Ectodermal cell (in vitro differentiated cells): Measurements from ENCODE around the gene GPANK1. TPM values are rescaled to one million over a fixed set of nuclear protein-coding genes. Genes with fewer than 3 reads are reported as not detected.
"Not testable (repeated sequence)": the region's sequence is repeated elsewhere in the genome, so short reads cannot be mapped to it uniquely, and the experiment has no call there.

Experiments
- H3K27ac ChIP-seq: 2 replicates; pipeline ENCODE4 v1.7.0; 2013; ENCODE audit warnings: mild to moderate bottlenecking, low read depth, low read length; ENCODE audit not compliant: insufficient read depth, poor library complexity, severe bottlenecking
- H3K27me3 ChIP-seq: 2 replicates; pipeline ENCODE4 v1.7.0; 2013; ENCODE audit warnings: mild to moderate bottlenecking, low read length; ENCODE audit not compliant: insufficient read depth, control insufficient read depth, poor library complexity, severe bottlenecking
- H3K36me3 ChIP-seq: one replicate; pipeline ENCODE4 v1.7.0; 2013; ENCODE audit warnings: low read length; ENCODE audit not compliant: control insufficient read depth, insufficient read depth
- H3K4me1 ChIP-seq: one replicate; pipeline ENCODE4 v1.7.0; 2013; ENCODE audit warnings: low read length; ENCODE audit not compliant: control insufficient read depth, insufficient read depth
- H3K4me3 ChIP-seq: 2 replicates; pipeline ENCODE4 v1.7.0; 2013; ENCODE audit warnings: low read depth, low read length, control low read depth; ENCODE audit not compliant: insufficient read depth
- H3K9me3 ChIP-seq: 2 replicates; pipeline ENCODE4 v1.7.0; 2013; ENCODE audit warnings: mild to moderate bottlenecking, low read length, moderate library complexity; ENCODE audit not compliant: control insufficient read depth
- WGBS, 2 experiments: methylation state at CpG; one replicate each; pipeline ENCODE4 v1.1.7; 2013; ENCODE audit warnings: missing lambda C conversion rate in 2 of 2; 5-methylcytosine and 5-hydroxymethylcytosine counted together
- polyA plus RNA-seq, 4 experiments: library from polyadenylated mRNA; stranded (reverse); fragments of 50-300 nt; gene quantifications; one replicate each; pipeline ENCODE4 v1.2.3, GENCODE V29; 2013

The GPANK1 gene
- 30.6 TPM for polyA plus RNA-seq (2013, experiment 1 of 4)
- polyA plus RNA-seq (2013, experiment 2 of 4), result 31.8 TPM
- polyA plus RNA-seq (2013, experiment 3 of 4), result 27.9 TPM
- 27.0 TPM for polyA plus RNA-seq (2013, experiment 4 of 4)

DNA sequence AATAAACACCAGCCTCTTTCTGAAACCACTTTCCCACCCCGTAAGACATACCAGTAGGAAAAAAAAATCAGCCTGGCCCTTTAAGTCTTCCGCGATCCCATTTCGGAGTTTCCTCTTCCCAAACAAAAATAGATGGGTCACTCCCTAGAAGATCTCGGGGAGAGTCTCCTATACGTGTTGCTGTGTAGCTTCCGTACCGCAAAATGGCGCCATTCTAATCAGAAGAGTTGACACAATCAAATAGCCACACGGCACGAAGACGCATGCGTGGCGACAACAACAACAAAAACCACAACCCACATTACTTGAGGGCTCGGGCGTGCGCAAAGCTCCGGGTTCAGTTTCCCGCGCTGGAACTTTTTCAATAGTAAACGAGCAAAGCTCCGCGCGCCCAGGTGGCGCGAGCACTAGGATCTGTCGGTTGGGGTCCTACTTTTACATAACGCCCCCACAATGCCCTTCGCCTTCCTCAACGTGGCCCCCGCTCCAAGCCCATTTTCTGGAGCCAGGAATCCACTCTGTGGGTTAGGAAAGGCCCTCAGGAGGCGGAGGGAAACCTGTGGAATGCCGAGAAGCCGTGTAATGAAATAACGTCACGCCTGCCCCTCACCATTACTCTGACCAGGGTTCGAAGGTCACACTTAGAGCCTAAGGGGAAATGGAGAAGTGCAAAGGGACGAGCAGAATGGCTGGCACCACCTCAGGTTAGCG, at the start of gene GPANK1:
Gene GPANK1 (minus strand): TSS at position 208 of the 711 bp plus-strand sequence. CDS start 519 bp downstream, outside the sequence.
- Histone ChIP-seq H3K36me3 (peaks cover 25% of the 10 kb centered on the region), H3K27ac (peak within 1 kb of the TSS; percentile 94), H3K9me3 (no peaks in the 10 kb centered on the region), H3K4me1 (peaks cover 16% of the 10 kb centered on the region), H3K27me3 (no peaks in the 10 kb centered on the region), H3K4me3 (peak within 1 kb of the TSS; percentile 74)
- 0% methylated on average over 39 of the region's 39 CpGs for WGBS, 2 experiments

GRCh38 chr6:31713991-31714684, 49.3 kb upstream of the GPANK1 start:
- H3K9me3 ChIP-seq, result no peaks in the 10 kb centered on the region
- peaks cover 38% of the 10 kb centered on the region for H3K27me3 ChIP-seq
- H3K4me1 ChIP-seq, result peaks cover 34% of the 10 kb centered on the region
- H3K4me3 ChIP-seq, result no peak overlapping the region
- H3K36me3 ChIP-seq, result no peaks in the 10 kb centered on the region
- peak overlapping the region; percentile 71 for H3K27ac ChIP-seq
- WGBS, 2 experiments, result 8 to 10% methylated on average over 5 of the region's 5 CpGs

DNA sequence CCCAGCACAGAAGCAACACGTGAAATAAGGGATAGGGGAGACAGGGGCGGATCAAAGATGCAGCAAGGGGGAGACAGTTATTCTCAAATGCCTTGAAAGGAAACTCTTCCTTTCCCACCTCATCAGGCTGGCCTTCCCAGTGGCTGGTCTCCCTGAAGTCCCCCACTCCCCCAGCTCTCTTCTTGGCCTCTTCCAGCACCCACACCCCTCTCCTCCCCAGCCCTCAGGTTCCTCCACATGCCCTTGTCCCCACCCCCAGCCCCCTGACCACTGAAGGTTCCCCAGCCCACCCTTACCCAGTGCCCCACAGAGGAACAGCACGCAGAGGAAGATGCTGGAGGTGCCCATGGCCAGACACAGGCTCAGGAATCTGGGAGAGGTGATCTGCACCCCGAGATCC, 48.7 kb upstream of the GPANK1 start:
- Histone ChIP-seq H3K4me3 (no peak overlapping the region), H3K36me3 (no peaks in the 10 kb centered on the region), H3K27me3 (peaks cover 38% of the 10 kb centered on the region), H3K4me1 (peaks cover 34% of the 10 kb centered on the region), H3K9me3 (no peaks in the 10 kb centered on the region), H3K27ac (peak overlapping the region; percentile 71)
- WGBS, 2 experiments, result 73% methylated on average over 4 of the region's 4 CpGs

- Histone ChIP-seq H3K9me3 (no peaks in the 10 kb centered on the region), H3K27me3 (peaks cover 41% of the 10 kb centered on the region), H3K27ac (no peak overlapping the region), H3K4me3 (no peak overlapping the region), H3K4me1 (peaks cover 34% of the 10 kb centered on the region), H3K36me3 (no peaks in the 10 kb centered on the region)
- WGBS, 2 experiments, result 91 to 95% methylated on average over 8 of the region's 8 CpGs
Measured at GRCh38 chr6:31712296-31712695, 47.5 kb upstream of the GPANK1 start.

GRCh38 chr6:31711233-31711632, 46.4 kb upstream of the GPANK1 start:
- no peak overlapping the region for H3K27ac ChIP-seq
- H3K27me3 ChIP-seq, result peaks cover 50% of the 10 kb centered on the region
- no peak overlapping the region for H3K4me3 ChIP-seq
- peaks cover 34% of the 10 kb centered on the region for H3K4me1 ChIP-seq
- no peaks in the 10 kb centered on the region for H3K9me3 ChIP-seq
- H3K36me3 ChIP-seq, result no peaks in the 10 kb centered on the region
- WGBS, 2 experiments, result 81 to 84% methylated on average over 8 of the region's 8 CpGs

DNA sequence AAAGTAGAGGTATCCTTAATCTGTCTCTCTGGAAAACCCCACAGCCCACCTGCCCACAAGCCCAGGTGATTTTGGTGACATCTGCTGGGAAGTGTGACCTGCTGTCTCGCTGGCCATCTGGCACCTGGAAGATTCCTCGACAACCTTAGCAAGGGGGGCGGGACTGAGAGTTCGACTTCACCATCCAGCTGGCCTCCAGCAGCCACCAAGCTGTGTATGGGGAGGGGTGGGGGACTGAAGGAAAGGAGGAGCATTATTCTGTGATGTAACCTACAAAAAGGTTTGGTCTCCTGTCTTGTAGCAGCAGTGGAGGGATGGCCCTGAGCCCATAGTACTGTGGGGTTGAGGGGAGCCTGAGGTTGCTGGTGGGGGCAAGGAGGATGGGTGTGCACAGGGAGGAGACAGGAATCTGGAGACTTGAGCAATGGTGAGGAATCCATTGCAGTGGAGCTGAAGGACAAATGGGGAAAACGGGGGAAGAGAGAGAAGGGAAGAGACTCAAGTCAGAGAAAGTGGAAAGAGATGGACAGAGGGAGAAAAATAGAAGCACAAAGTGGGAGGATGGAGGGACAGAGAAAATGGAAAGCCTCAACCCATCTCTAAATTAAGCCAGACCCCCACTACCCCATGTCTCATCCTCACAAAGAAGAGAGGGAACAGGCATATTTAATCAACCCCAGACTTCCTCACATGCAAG, 45.9 kb upstream of the GPANK1 start:
- peaks cover 51% of the 10 kb centered on the region for H3K27me3 ChIP-seq
- WGBS, 2 experiments, result 72 to 79% methylated on average over 5 of the region's 5 CpGs
- H3K9me3 ChIP-seq, result no peaks in the 10 kb centered on the region
- no peak overlapping the region for H3K27ac ChIP-seq
- no peak overlapping the region for H3K4me3 ChIP-seq
- no peaks in the 10 kb centered on the region for H3K36me3 ChIP-seq
- H3K4me1 ChIP-seq, result peaks cover 34% of the 10 kb centered on the region

GRCh38 chr6:31709157-31709556, 44.4 kb upstream of the GPANK1 start:
- H3K4me3 ChIP-seq, H3K9me3 ChIP-seq, H3K27ac ChIP-seq, H3K36me3 ChIP-seq: not testable (repeated sequence)
- 90 to 93% methylated on average over 11 of the region's 11 CpGs for WGBS, 2 experiments
- H3K27me3 ChIP-seq, result peaks cover 51% of the 10 kb centered on the region
- H3K4me1 ChIP-seq, result peaks cover 23% of the 10 kb centered on the region

- Histone ChIP-seq H3K4me3 (no peak overlapping the region), H3K9me3 (no peaks in the 10 kb centered on the region), H3K27ac (no peak overlapping the region), H3K36me3 (no peaks in the 10 kb centered on the region), H3K27me3 (peaks cover 51% of the 10 kb centered on the region), H3K4me1 (peaks cover 14% of the 10 kb centered on the region)
- 90 to 93% methylated on average over 2 of the region's 3 CpGs for WGBS, 2 experiments
Measured at GRCh38 chr6:31708224-31708623, 43.4 kb upstream of the GPANK1 start.

DNA sequence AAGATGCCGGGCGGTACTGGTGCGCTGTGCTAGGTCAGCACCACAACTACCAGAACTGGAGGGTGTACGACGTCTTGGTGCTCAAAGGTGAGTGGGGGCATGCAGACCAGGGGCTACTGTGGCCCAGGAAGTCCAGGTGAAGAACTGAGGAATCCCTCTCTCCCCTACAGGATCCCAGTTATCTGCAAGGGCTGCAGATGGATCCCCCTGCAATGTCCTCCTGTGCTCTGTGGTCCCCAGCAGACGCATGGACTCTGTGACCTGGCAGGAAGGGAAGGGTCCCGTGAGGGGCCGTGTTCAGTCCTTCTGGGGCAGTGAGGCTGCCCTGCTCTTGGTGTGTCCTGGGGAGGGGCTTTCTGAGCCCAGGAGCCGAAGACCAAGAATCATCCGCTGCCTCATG, 42.9 kb upstream of the GPANK1 start:
- Histone ChIP-seq H3K4me1 (peaks cover 12% of the 10 kb centered on the region), H3K36me3 (no peaks in the 10 kb centered on the region), H3K4me3 (no peak overlapping the region), H3K27me3 (peaks cover 49% of the 10 kb centered on the region), H3K9me3 (no peaks in the 10 kb centered on the region), H3K27ac (no peak overlapping the region)
- WGBS, 2 experiments, result 90 to 94% methylated on average over 10 of the region's 10 CpGs

DNA sequence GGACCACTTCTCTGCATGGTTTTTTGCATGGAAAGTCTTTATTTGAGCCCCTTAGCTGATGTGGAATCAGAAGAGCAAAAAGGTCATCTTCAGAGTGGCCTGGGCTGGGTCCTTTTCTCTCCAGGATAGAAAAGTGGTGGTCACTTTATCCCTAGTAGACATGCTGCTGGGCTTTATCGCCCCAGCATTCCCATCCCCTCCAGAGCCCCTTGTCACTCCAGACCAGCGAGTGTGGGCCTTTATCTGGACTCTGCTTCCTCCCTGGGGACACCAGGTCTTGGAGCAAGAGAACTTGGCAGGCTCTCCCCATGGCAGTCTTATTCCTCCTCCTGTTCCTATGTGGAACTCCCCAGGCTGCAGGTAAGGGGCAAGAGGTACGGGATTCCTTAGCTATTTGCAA, 41.8 kb upstream of the GPANK1 start, which contains the start of gene LY6G6F:
Gene LY6G6F (plus strand): TSS at position 268 of the 400 bp plus-strand sequence. CDS start 41 bp downstream, at position 309.
- Histone ChIP-seq H3K36me3 (no peaks in the 10 kb centered on the region), H3K27ac (no peak within 1 kb of the TSS), H3K9me3 (no peaks in the 10 kb centered on the region), H3K4me1 (peaks cover 11% of the 10 kb centered on the region), H3K4me3 (no peak within 1 kb of the TSS), H3K27me3 (peaks cover 38% of the 10 kb centered on the region)
- 72 to 87% methylated on average over 3 of the region's 3 CpGs for WGBS, 2 experiments
